NCI-H1105 treated with DMSO at 0.1 percent for 48 hours (cell line): ENCODE results near the gene RUNDC3A.
A peak's percentile ranks its signal among the peaks of the same experiment; 100 is the strongest.

Experiments
- DNase-seq: peaks from one replicate; lab custom pipeline; 2025; lab: John Stamatoyannopoulos, UW

Gene RUNDC3A

DNA sequence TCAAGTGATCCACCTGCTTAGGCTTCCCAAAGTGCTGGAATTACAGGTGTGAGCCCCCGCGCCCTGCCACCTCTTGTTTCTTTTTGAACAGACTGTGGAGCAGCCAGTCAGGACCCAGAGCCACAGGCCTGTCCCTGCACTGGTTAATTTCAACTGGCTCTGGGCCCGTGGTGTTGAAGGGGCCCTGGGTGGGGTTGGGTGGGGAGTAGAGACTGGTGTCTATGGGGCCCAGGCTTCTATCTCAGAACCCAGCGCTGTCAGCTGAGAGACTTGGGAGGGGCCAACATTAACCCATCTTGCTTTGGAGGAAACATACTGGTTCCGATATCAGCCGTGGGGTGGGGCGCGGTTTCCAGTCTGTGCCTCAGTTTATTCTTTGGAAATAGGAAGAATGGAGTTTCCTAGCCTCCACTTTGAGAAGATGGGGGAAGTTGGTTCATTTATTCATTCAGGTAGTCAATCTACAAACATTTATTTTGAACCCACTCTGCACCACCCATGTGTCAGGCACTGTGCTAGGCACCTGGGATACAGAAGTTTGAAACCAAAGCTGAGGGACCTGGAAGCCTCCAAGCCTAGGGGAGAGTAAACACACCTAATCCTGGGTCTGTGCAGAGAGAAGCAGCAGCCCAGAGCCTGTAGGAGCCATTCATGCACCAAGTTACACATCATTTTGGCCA, 24.9 kb upstream of the RUNDC3A start:
- no peak for DNase-seq

GRCh38 chr17:44284024-44284400, 24.4 kb upstream of the RUNDC3A start:
- no peak for DNase-seq

DNA sequence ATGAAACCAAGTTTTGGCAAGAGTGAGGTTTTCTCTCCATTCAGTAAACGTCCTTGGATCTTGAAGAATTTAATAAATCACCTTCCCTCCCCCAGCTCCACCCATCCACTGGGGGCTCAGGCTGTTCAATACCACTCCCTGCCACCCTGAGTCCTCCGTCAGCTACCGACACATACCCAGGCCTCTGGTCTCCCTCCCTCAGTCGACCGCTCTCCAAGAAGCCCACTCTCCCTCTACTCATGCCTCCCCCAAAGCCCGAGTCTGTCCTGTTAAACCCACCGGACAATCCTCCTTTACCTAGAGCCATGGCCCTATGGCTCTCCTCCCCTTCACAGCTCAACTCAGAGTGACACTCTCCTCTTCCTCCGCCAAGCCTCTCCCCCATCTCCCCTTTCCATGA, 20.8 kb upstream of the RUNDC3A start:
- no peak for DNase-seq

DNA sequence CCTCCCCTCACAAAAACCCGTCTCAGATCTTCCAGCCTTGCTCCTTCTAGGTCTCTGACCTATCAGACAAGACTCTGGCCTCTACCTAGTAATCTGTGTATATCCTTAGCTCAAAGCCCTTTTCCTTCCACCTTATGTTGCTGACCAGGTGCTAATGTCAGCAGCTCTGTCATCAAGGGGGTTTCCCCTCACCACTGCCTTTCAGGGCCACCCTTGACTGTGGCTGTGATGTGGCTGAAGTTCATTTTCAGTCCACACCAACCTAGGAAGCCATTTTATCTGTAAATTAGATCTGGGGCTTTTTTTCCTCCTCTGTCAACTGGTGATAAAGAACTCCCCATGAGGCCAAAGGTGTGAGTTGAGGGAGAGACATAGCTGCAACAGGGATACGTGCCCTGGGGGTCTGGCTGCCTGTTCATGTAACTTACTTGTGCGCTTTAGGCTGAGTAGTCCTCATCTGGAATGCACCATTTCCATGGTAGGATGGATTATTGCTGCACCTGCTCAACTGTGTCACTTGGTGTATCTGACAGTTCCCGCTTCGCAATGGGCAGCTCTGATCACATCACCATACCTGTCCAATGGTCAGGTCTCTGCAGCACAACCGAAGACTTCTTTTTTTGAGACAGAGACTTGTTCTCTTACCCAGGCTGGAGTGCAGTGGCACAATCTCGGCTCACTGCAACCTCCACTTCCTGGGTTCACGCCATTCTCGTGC, 14.7 kb upstream of the RUNDC3A start:
- DNase-seq, result no peak

- no peak for DNase-seq
These were observed 10.4 kb upstream of the RUNDC3A start for GRCh38 chr17:44297975-44298374.

DNA sequence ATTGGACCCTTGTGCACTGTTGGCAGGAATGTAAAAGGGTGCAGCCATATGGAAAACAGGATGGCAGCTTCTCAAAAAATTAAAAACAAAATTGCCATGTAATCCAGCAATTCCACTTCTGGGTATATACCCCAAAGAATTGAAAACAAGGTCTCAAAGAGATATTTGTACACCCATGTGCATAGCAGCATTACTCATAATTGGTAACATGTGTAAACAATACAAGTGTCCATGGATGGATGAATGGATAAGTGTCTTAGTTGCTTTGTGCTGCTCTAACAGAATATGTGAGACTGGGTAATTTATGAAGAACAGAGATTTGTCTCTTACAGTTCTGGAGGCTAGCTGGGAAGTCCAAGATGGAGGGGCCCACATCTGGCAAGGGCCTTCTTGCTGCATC, 3.8 kb upstream of the RUNDC3A start:
- no peak for DNase-seq

- DNase-seq, result peak; percentile 72
These were observed 814 bp upstream of the RUNDC3A start for GRCh38 chr17:44307387-44308186.

GRCh38 chr17:44308865-44309264, 464 bp downstream of the RUNDC3A start:
- DNase-seq, result peak; percentile 30

GRCh38 chr17:44309472-44309871, 1.1 kb downstream of the RUNDC3A start:
- no peak for DNase-seq

- no peak for DNase-seq
These were observed 1.8 kb downstream of the RUNDC3A start for GRCh38 chr17:44310188-44310587.

GRCh38 chr17:44310609-44311376, 2.4 kb downstream of the RUNDC3A start:
- no peak for DNase-seq

GRCh38 chr17:44311562-44312181, 3.3 kb downstream of the RUNDC3A start:
- DNase-seq, result no peak

- DNase-seq, result no peak
These were observed 4.1 kb downstream of the RUNDC3A start for GRCh38 chr17:44312396-44313104.

GRCh38 chr17:44314031-44314430, 5.6 kb downstream of the RUNDC3A start:
- no peak for DNase-seq

DNA sequence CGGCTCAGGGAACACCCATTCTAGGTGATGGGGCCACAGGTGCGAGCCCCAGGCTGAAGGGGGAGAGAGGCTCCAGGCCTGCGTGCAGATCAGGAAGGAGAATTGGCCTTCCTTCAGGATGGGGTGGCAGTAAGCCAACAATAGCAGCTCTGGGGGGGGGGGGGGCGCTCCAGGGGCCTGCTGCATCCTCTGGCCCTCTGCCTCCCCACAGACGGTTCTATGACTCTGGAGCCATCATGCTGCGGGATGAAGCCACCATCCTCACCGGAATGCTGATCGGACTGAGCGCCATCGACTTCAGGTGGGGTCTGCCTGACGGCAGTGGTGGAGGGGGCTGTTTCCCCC, 6.1 kb downstream of the RUNDC3A start:
- peak; percentile 35 for DNase-seq

- peak; percentile 61 for DNase-seq
These were observed 6.7 kb downstream of the RUNDC3A start for GRCh38 chr17:44314869-44315661.

DNA sequence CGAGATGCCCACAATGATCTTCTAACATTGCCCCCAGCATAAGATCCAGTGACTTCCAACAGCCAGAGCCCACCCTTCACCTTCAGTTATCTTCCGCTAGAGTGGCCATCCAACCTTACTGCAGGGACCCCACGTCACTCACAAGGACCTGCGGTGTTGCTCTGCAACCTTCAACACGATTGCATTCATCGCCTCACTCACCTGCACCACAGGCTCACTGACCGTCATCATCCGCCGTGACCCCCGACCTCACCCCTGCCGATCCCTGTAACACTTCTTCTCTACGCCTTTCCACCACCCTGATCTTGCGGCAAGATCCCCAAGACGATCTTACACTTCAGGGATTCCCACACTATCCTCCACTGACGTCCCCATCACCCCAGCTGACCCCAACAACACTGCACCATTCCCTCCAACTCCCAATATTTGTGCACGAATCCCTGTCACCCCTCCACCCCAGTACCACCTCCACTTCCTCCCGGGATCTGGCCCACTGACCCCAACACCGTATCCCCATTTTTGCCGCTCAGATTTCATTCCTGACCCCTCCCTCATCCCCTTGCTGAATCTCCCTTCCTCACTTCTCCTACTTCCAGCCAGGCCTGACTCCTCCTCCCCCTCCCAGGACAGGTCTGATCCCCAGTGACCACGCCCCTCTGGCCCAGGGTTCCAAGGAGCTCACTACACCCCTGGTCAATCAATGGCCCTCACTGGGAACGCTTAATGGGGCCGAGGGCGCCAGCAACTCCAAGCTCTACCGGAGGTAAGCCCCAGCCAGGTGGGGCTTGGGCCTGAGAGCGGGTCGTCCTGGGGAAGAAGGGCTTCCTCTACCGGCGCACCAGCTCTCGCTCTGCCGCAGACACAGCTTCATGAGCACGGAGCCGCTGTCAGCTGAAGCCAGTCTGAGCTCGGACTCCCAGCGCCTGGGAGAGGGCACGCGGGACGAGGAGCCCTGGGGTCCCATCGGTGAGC, 7.6 kb downstream of the RUNDC3A start:
- no peak for DNase-seq

- DNase-seq, result no peak
These were observed 9.1 kb downstream of the RUNDC3A start for GRCh38 chr17:44317545-44317944.
